Measurements from ENCODE around the gene PDE6G.
A peak's percentile ranks its signal among the peaks of the same experiment; 100 is the strongest.

Gene PDE6G

GRCh38 chr17:81687770-81688541, 31.6 kb upstream of the PDE6G start:
- DNase-seq (ENCODE audit: low spot score) = no peak

- DNase-seq (ENCODE audit: low spot score) = no peak
Observed at GRCh38 chr17:81686614-81687013, 30.3 kb upstream of the PDE6G start.

GRCh38 chr17:81685108-81685507, 28.8 kb upstream of the PDE6G start:
- DNase-seq (ENCODE audit: low spot score) = peak; percentile 7

GRCh38 chr17:81684442-81684911, 28.1 kb upstream of the PDE6G start:
- no peak for DNase-seq (ENCODE audit: low spot score)

GRCh38 chr17:81683584-81684441, 27.5 kb upstream of the PDE6G start, which contains the start of the genes ARL16 and HGS:
TSS of gene ARL16 (minus strand) at chr17:81683797. CDS start at chr17:81683753, 44 bp downstream.
TSS of gene HGS (plus strand) at chr17:81684011. CDS start at chr17:81684067, 56 bp downstream.
- DNase-seq (ENCODE audit: low spot score) = peak; percentile 100

GRCh38 chr17:81683208-81683583, 26.9 kb upstream of the PDE6G start:
- no peak for DNase-seq (ENCODE audit: low spot score)

GRCh38 chr17:81682565-81683207, 26.3 kb upstream of the PDE6G start:
- no peak for DNase-seq (ENCODE audit: low spot score)

- no peak for DNase-seq (ENCODE audit: low spot score)
Observed at GRCh38 chr17:81681672-81682071, 25.3 kb upstream of the PDE6G start.

- no peak for DNase-seq (ENCODE audit: low spot score)
Observed at GRCh38 chr17:81680150-81680549, 23.8 kb upstream of the PDE6G start.

GRCh38 chr17:81676906-81677305, 20.6 kb upstream of the PDE6G start:
- DNase-seq (ENCODE audit: low spot score) = no peak

GRCh38 chr17:81675515-81676221, 19.3 kb upstream of the PDE6G start:
- DNase-seq (ENCODE audit: low spot score) = peak; percentile 56

GRCh38 chr17:81673561-81674258, 17.4 kb upstream of the PDE6G start:
- no peak for DNase-seq (ENCODE audit: low spot score)

GRCh38 chr17:81672954-81673353, 16.6 kb upstream of the PDE6G start:
- DNase-seq (ENCODE audit: low spot score) = no peak

GRCh38 chr17:81672504-81672903, 16.2 kb upstream of the PDE6G start:
- DNase-seq (ENCODE audit: low spot score) = no peak

- DNase-seq (ENCODE audit: low spot score) = no peak
Observed at GRCh38 chr17:81667754-81668153, 11.4 kb upstream of the PDE6G start.

GRCh38 chr17:81666342-81667191, 10.2 kb upstream of the PDE6G start, which contains the start of the genes CCDC137 and OXLD1:
TSS of gene CCDC137 (plus strand) at chr17:81666737. CDS start at chr17:81666767, 30 bp downstream.
TSS of gene OXLD1 (minus strand) at chr17:81666605. CDS start at chr17:81666577, 28 bp downstream.
- peak; percentile 93 for DNase-seq (ENCODE audit: low spot score)

GRCh38 chr17:81666092-81666341, 9.7 kb upstream of the PDE6G start:
- DNase-seq (ENCODE audit: low spot score) = peak; percentile 26

GRCh38 chr17:81665205-81666091, 9.1 kb upstream of the PDE6G start:
- no peak for DNase-seq (ENCODE audit: low spot score)

- DNase-seq (ENCODE audit: low spot score) = no peak
Observed at GRCh38 chr17:81664051-81664470, 7.7 kb upstream of the PDE6G start.
